Mucosa of stomach (tissue), 1 donor: Measurements from ENCODE around the gene GLIS2.
A peak's percentile ranks its signal among the peaks of the same experiment; 100 is the strongest.

ENCODE experiments used
- H3K27me3 ChIP-seq: one replicate; pipeline ENCODE4 v1.7.0; 2013; ENCODE audit warnings: mild to moderate bottlenecking, low read length; ENCODE audit not compliant: control insufficient read depth, insufficient read depth
- H3K36me3 ChIP-seq: one replicate; pipeline ENCODE4 v1.7.0; 2013; ENCODE audit warnings: low read length; ENCODE audit not compliant: control insufficient read depth, insufficient read depth
- H3K4me1 ChIP-seq: one replicate; pipeline ENCODE4 v1.7.0; 2013; ENCODE audit warnings: mild to moderate bottlenecking, low read length; ENCODE audit not compliant: control insufficient read depth, insufficient read depth
- H3K4me3 ChIP-seq: one replicate; pipeline ENCODE4 v1.7.0; 2013; ENCODE audit warnings: low read length
- H3K9ac ChIP-seq: one replicate; pipeline ENCODE4 v1.7.0; 2013; ENCODE audit warnings: mild to moderate bottlenecking, low read length, moderate library complexity
- H3K9me3 ChIP-seq: one replicate; pipeline ENCODE4 v1.7.0; 2013; ENCODE audit warnings: mild to moderate bottlenecking, low read length, moderate library complexity; ENCODE audit not compliant: control insufficient read depth
- donor health status: Pancreatic carcinoma.

Gene GLIS2

DNA sequence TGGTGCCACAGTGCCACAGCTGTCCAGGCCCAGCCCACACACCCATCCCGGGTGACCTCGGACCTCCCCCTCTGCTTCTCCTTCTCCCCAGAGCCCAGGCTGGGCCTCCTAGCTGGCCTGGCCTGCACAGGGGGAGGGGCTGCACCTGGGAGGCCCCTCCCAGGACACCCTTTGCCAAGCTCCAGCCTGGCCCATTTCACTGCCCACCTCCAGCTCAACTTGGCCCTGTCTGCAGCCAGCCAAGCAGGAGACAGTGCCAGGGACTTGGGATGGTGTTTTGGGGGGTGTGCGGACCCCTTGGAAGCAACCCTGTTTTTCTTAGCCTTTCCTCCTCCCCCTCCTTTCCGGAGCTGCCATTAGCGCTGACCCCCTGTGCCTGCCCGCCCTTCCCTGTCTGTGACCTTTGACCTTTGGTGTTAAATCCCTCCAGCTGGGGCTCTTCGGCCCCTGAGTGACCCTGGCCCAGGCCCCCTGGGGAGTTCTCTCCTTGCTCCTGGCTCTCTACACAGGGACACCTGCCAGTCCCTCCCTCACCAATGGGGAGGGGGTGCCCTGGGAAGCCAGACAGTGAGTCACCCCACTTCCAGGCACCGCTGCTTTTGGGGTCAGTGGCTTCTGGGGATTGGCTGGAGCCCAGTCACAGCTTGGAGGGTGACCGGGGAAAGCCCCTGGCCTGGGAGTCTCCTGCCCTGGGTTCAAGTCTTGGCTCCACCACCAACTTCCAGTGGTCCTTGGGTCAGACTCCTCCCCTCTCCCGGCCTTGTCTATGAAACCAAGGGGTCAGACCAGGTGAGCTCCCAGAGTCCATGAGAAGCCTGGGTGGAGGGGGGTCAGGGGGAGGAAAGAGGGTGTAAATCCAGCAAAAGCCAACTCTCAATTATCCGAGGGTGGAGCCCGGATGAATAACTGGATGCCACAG is 1.9 kb downstream of the GLIS2 start:
- no peak overlapping the region for H3K4me3 ChIP-seq
- H3K27me3 ChIP-seq = peaks cover 39% of the 10 kb centered on the region
- H3K4me1 ChIP-seq = peaks cover 39% of the 10 kb centered on the region
- no peaks in the 10 kb centered on the region for H3K36me3 ChIP-seq
- H3K9ac ChIP-seq = no peak overlapping the region
- no peaks in the 10 kb centered on the region for H3K9me3 ChIP-seq

GRCh38 chr16:4318451-4318910 is 2.6 kb downstream of the GLIS2 start:
- Histone ChIP-seq H3K4me1 (peaks cover 39% of the 10 kb centered on the region), H3K9ac (no peak overlapping the region), H3K9me3 (no peaks in the 10 kb centered on the region)

GRCh38 chr16:4318967-4319366 is 3.1 kb downstream of the GLIS2 start:
- H3K27me3 ChIP-seq = peaks cover 35% of the 10 kb centered on the region
- no peak overlapping the region for H3K4me3 ChIP-seq
- H3K9me3 ChIP-seq = no peaks in the 10 kb centered on the region
- peaks cover 41% of the 10 kb centered on the region for H3K4me1 ChIP-seq
- H3K9ac ChIP-seq = no peak overlapping the region
- H3K36me3 ChIP-seq = no peaks in the 10 kb centered on the region

More at GRCh38 chr16:4318451-4318910, 2.6 kb downstream of the GLIS2 start:
- Histone ChIP-seq H3K4me3 (no peak overlapping the region), H3K27me3 (peaks cover 39% of the 10 kb centered on the region), H3K36me3 (no peaks in the 10 kb centered on the region)

DNA sequence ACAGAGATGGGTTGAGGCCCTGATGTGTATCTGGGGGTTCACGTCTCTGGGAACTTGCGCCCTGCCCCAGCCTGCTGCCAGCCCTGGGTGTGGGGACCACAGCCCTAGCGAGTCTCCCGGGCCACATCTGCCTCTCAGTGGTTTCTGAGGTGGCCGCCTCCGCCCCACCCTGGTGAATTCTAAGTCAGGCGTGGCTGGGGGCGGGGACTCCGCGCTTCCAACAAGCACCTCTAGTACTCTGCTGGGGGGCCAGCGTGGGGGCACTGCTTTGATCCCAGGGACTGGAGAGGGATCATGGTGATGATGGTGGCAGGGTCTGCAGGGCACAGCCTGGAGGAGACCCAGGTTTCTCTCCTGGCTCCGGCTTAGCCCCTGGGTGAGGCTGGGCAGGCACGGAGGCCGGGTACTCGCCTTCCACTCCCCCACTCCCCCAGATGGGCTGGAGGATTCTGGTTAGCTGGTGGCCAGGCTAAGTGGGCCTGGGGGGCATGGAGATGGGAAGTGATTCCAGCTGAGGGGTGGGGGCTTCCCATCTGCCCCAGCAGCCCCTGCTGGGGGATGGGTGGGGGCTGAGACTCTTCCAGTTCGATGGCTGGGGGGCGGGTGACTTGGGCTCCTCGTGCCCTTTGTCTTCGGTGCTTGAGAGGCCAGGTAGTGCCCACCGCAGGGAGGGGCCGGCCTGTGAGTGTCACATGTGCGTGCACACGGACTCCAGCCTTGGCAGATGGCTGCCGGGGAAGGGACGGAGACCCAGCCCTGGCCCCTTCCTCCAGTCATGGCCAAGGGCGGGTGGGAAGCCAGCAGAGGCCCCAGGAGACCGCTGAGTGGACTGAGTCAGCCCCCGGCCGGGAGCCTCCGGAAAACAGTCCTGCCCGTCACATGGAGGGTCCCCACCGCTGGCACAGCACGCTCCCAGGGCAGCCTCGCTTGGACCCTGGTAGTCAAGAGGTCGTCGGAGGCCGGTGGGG is 3.9 kb downstream of the GLIS2 start:
- H3K9ac ChIP-seq = no peak overlapping the region
- H3K4me1 ChIP-seq = peaks cover 45% of the 10 kb centered on the region
- H3K9me3 ChIP-seq = no peaks in the 10 kb centered on the region
- peaks cover 27% of the 10 kb centered on the region for H3K27me3 ChIP-seq
- H3K36me3 ChIP-seq = no peaks in the 10 kb centered on the region
- H3K4me3 ChIP-seq = no peak overlapping the region

GRCh38 chr16:4320571-4321137 is 4.8 kb downstream of the GLIS2 start:
- Histone ChIP-seq H3K4me1 (peaks cover 46% of the 10 kb centered on the region), H3K9me3 (no peaks in the 10 kb centered on the region), H3K27me3 (peaks cover 21% of the 10 kb centered on the region), H3K36me3 (no peaks in the 10 kb centered on the region), H3K9ac (no peak overlapping the region), H3K4me3 (no peak overlapping the region)

- peaks cover 44% of the 10 kb centered on the region for H3K4me1 ChIP-seq
- H3K9ac ChIP-seq = no peak overlapping the region
- H3K4me3 ChIP-seq = no peak overlapping the region
- H3K27me3 ChIP-seq = peaks cover 19% of the 10 kb centered on the region
- H3K9me3 ChIP-seq = no peaks in the 10 kb centered on the region
- H3K36me3 ChIP-seq = no peaks in the 10 kb centered on the region
Observed at GRCh38 chr16:4321286-4322120, 5.6 kb downstream of the GLIS2 start.

DNA sequence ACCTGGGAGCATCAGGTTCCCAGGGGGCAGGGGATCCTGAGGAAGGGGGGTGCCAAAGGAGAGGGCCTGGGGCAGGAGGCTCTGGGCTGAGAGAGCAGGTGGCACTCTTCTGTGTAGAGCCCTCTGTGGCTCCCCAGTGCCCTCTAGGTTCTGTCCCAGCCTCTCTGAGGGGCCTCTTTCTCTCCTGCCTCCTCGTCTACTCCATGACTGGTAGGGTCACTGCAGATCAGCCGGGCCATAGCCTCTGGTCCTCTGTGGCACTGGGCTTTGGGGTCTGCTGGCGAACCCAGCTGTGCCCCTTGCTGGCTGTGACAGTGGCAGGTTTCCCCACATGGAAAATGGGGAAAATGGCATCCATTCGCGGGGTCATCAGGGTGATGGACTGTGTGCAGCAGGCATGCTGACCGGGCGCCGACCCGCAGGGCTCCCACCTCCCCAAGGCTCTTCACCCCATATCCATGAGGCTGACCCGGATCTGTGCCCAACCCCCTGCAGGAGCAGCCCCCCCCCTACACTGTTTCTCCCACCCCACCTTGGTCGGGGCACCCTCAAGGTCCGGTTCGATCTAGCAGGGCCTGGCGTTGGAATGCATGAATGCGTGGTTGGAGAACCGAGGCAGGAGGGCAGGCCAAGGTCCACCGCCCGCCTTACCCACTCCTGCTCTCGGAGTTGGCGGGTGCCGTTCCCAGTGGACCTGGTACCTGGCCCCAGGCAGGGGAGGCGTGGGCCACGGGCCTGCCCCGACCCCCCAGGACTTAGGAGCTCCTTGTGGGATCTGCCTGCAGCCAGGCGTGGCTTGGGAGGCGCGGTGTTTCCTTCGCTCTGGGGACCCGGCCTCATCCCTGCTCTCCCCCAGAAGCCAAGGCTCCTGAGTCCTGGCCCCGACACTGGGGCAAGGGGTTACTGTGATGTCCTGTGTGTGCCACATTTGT is 6.5 kb downstream of the GLIS2 start:
- Histone ChIP-seq H3K27me3 (peaks cover 10% of the 10 kb centered on the region), H3K4me3 (no peak overlapping the region), H3K9ac (no peak overlapping the region), H3K36me3 (no peaks in the 10 kb centered on the region), H3K9me3 (no peaks in the 10 kb centered on the region), H3K4me1 (peaks cover 39% of the 10 kb centered on the region)

GRCh38 chr16:4323071-4323844 is 7.4 kb downstream of the GLIS2 start:
- Histone ChIP-seq H3K27me3 (peaks cover 10% of the 10 kb centered on the region), H3K9ac (no peak overlapping the region), H3K36me3 (no peaks in the 10 kb centered on the region), H3K9me3 (no peaks in the 10 kb centered on the region), H3K4me3 (no peak overlapping the region), H3K4me1 (peaks cover 43% of the 10 kb centered on the region)

DNA sequence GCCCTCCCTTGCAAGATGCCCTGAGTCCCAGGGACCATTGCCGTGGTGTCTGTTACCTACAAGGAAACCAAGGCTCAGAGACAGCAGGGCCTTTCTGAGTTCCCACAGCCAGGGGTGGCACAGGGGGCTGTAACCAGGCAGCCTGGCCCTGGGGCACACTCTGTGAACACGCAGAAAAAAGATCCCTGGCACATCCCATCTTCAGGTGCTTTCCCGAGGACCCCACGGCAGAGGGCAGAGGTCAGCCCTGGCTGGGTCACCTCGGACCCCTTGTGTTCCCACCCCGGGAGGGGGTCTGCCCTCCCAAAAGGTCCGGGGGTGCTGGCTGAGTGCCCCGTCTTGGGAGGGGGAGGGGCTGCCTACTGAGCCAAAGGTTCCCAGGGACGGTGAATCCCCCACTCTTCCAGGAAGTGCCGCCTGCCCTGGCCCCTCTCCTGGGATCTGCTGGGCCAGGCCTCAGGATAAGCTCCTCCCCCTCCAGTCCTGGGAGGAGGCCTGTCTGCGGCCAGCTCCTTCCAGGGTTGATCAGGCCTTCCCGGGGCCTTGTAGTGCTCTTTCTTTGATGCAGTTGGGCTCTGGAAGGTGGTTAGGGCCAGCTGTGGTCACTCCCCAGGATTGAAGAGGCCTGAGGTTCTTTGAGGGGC is 8.1 kb downstream of the GLIS2 start:
- Histone ChIP-seq H3K4me1 (peaks cover 49% of the 10 kb centered on the region), H3K9ac (peak overlapping the region; percentile 28), H3K36me3 (no peaks in the 10 kb centered on the region), H3K27me3 (peaks cover 5% of the 10 kb centered on the region), H3K4me3 (no peak overlapping the region), H3K9me3 (no peaks in the 10 kb centered on the region)
